ENCODE measurements around the gene DECR2.

- TF ChIP-seq CTCF (IDR thresholded peaks at IDR 0.05) (no peak), POLR2AphosphoS5 (IDR thresholded peaks at IDR 0.05; ENCODE audit: insufficient read depth in 1 of 2, low read depth in 1 of 2) (no peak)
These were observed 12.9 kb downstream of the DECR2 start for GRCh38 chr16:414395-415169.

All from vagina (tissue), 2 donors.